ENCODE measurements around the gene ZNF534.
"Not testable (repeated sequence)": the region's sequence is repeated elsewhere in the genome, so short reads cannot be mapped to it uniquely, and the experiment has no call there.

Gene ZNF534

GRCh38 chr19:52500474-52500873 lies 71.5 kb downstream of the ZNF534 start:
- not testable (repeated sequence) for FAIRE-seq

DNA sequence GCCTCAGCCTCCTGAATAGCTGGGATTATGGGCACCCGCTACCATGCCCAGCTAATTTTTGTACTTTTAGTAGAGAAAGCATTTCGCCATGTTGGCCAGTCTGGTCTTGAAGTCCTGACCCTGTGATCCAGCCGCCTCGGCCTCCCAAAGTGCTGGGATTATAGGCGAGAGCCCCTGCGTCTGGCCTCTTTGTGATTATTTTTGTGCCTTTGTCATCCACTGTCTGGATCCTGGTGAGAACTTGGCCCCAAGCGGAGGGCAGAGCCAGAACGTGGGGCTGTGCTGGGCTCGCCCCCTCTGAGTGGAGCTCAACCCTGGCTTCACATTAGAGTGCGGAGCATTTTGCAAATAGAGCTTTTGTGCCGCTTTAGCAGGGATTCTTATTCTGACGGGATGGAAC lies 72.0 kb downstream of the ZNF534 start:
- FAIRE-seq: not testable (repeated sequence)

Measured in G401.6 (cell line).